ENCODE measurements around the gene CPSF3. TPM values are rescaled to one million over a fixed set of nuclear protein-coding genes. Genes with fewer than 3 reads are reported as not detected.

Gene CPSF3
- total RNA-seq, 1 donor from 2014 or later, result 60.4 TPM

DNA sequence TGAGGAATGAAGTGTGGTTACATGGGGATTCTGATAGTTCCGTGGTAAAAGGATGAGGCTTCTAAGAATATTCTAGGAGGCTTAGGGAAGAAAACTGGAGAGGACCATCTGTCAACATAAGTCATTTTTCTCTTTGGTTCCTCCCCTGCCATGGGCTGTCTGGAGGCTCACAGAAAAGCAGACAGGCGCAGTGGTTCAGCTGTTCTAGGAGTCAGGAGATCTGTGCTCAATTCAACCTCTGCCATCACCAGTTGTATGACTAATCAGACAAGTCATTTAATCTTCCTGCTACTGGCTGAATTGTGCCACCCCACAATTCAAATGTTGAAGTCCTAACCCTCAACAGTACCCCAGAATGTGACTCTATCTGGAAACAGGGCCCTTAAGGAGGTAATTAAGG is 95.8 kb downstream of the CPSF3 start:
- H3K36me3 Mint-ChIP-seq (ENCODE audit: insufficient read depth), result peaks cover 24% of the 10 kb centered on the region
- H3K4me1 Mint-ChIP-seq (ENCODE audit: low read depth), result no peaks in the 10 kb centered on the region
- no peaks in the 10 kb centered on the region for H3K27me3 Mint-ChIP-seq
- no peaks in the 10 kb centered on the region for H3K9me3 Mint-ChIP-seq (ENCODE audit: low read depth)
- no peak overlapping the region for H3K4me3 Mint-ChIP-seq (ENCODE audit: low read depth)
- DNase-seq (ENCODE audit: low spot score, unreplicated experiment), result no peak
- no peak for TF ChIP-seq CTCF (IDR thresholded peaks at IDR 0.05; ENCODE audit: unreplicated experiment)
- no peak overlapping the region for H3K27ac Mint-ChIP-seq

Other genes with a start within 250 kb of the CPSF3 start
- gene ASAP2, start 216.8 kb upstream of the CPSF3 start, total RNA-seq, result 65.4 and 69.3 TPM in 2 replicates
- gene ITGB1BP1, start 126 bp upstream of the CPSF3 start, total RNA-seq, result 40.7 and 41.8 TPM in 2 replicates
- gene IAH1, start 50.9 kb downstream of the CPSF3 start, total RNA-seq, result 36.6 and 37.4 TPM in 2 replicates
- gene ADAM17, start 132.2 kb downstream of the CPSF3 start, total RNA-seq, result 53.1 and 53.6 TPM in 2 replicates
- gene YWHAQ, start 207.3 kb downstream of the CPSF3 start, total RNA-seq, result 357 and 378 TPM in 2 replicates